GM18499 (cell line): ENCODE results near the gene TMED10.

Source experiments
- ATAC-seq: cut with Tn5 transposase; IDR thresholded peaks from one replicate; pipeline ENCODE4 v1.9.1; 2021; ENCODE audit warnings: moderate number of reproducible peaks; ENCODE audit not compliant: insufficient read depth, unreplicated experiment

Gene TMED10

DNA sequence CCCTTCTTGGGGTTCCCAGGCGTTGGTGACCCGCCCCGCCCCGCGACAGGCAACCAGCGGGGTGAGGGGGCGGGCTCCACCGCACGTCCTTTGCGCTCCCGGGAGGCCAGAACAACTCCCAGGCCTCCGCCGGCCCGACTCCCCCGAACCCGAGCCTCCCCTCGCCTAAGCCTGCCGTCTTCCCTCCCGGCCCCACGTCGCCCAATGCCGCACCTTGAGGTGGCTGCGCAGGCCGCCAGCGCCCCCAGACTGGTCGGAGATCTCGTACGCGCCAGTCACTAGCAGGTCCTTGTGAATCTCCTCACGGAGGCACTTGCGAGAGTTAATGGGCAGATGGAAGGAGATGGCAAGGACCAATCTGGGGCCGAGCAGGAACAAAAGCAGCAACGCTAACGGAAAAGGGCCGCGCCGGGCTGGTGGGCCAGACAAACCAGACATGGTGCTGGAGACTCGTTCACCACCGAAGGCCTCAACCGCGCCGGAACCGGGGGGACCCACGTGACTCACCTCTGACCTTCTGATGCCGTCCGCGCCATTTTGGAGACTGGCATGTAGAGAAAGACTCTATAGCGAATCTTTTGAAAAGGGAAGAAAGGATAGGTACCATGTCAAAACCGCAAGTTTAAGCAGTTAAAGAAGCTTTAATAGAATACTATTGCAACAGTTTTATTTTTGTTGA is at the start of gene TMED10:
Gene TMED10 (minus strand): TSS at position 471 of the 679 bp plus-strand sequence. CDS start 33 bp downstream, at position 438.
- peak; percentile 46 for ATAC-seq

DNA sequence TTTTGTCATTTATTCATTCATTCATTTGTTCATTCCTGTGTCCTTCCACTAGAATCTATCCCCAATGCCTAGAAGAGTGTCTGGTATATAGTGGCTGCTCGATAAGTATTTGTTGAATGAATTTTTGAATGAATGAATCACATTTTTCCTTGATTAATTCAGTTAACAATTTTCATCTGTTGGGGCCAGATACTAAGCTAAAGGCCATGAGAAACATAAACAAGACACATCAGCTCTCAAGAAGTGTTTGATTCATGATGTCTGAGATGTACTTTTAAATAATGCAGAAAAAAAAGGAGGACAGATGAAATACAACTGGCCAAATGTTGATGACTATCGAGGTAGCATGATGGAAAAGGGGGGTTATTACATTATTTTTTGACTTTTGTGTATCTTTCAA is 48.1 kb upstream of the TMED10 start:
- no peak for ATAC-seq

DNA sequence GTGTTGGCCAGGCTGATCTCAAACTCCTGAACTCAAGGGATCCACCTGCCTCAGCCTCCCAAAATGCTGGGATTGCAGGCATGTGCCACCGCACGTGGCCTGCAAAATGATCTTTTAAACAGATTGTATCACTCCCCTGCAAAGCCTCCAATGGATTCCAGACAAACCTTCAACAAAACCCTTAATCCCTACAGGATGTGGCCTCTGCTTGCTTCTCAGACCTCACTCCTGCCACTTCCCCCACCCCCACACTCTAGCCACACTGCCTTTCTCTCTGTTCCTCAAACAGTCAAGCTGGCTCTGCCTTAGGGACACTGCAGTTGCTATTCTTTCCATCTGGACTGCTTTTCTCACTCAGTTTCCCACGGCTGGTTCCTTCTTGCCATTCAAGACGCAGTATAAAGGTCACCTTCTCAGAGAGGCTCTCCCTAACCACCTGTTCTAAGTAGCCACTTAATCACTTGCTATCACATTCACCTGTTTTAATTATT is 47.3 kb upstream of the TMED10 start:
- no peak for ATAC-seq

DNA sequence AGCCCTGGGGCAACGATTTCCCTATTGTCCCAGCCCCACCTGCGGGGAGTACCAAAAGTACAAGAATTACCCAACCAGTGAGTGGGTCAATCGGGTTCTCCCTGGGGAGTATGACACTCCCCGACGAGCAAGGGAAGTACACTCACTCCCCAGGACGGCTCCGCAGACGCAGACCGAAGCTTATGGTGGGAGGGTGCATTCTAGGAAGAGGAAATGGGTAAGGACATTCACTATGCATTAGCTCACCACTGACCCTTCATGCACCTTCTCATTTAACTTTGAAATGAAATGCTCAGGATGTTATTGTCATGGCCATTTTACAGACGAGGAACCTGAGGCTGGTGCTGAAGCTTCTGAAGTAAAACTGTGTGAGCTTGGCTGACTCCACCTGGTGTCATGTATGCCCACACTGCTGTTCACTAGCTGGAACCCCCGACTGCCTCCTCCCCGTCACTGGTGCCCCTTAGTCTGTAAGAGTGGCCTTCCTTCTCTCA is 45.8 kb upstream of the TMED10 start:
- no peak for ATAC-seq

DNA sequence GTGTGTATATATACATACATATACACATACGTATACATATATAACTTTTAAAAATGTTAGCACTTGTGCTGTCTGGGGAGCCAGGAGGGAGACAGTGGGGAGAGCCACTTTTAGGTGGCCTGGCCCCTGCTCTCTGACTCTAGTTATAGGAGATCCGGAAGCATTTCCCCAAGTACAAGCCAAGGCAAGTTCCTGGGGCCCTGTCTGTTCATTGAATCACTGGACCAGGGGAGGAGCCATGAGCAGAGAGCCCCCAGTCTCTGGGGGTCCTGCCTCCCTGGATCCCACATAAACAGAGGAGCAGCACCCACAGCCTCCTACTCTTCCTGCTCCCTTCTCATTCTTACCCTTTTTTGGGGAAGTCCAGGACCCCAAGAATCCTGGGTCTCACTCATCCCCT is 45.4 kb upstream of the TMED10 start:
- no peak for ATAC-seq

DNA sequence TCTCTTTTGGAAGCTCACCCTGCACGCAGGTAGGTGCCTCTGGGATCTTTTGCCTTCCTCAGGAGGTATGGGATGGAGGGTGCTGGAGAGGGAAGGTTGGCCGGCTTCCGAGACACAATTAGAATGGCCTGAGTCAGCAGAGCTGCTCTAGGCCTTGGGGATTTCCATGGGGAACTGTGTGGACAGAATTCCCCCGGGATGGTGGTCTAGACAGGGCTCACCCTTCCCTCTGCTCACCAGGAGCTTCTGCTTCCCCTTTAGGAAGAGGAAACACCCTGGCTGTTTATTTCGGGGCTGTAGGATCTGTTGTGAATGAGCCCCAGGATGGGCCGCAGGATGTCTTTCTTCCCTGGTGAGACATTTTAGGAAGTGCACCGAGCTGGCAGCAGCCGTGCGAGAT is 43.7 kb upstream of the TMED10 start:
- ATAC-seq = no peak

- no peak for ATAC-seq
Measured at GRCh38 chr14:75217508-75218206, 41.2 kb upstream of the TMED10 start.

DNA sequence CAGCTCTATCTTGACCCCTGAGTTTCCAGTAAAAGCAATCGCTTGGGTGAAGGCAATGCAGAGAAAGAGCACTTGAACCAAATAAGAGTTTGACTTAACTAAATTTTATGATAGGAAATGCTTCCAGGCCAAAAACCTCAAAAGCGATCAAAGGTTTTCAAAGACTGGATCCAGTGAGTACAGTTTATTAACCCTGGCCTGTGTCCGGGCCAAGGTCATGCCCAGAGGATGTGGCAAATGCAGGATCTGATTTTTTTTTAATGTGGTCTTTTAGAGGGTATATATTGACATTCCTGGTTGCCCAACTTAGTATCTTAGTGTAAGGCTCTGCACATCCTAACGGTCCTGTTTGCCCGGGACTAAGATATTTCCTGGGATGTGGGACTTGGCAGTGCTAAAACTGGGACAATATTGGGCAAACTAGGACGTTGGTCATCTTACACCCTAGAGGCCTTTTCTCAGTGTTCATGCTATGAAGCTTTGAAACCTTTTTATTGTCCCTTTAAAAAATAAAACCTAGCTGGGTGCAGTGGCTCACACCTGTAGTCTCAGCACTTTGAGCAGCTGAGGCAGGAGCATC is 40.1 kb upstream of the TMED10 start:
- no peak for ATAC-seq

- ATAC-seq = no peak
Measured at GRCh38 chr14:75215520-75215919, 39.1 kb upstream of the TMED10 start.

- ATAC-seq = no peak
Measured at GRCh38 chr14:75214558-75214957, 38.1 kb upstream of the TMED10 start.

DNA sequence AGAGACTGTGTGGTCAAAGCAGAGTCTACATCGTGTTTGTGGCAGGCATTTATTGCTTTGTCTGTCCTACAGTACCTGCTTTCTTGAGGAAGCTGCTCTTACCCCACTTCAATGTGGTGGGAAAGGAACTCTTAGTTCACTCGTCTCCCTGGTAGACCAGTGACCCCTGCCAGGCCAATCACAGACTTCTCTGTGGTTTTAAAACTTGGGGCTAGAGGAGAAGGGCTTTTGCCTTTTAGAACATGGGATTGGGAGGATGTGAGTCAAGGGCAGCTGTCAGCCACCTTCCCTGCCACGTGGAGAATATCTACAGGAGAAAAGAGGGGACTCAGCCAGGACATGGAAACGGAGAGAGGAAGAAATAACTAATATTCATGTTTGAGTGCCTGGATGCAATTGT is 36.8 kb upstream of the TMED10 start:
- ATAC-seq = no peak

GRCh38 chr14:75208843-75209242 is 32.4 kb upstream of the TMED10 start:
- ATAC-seq = no peak

DNA sequence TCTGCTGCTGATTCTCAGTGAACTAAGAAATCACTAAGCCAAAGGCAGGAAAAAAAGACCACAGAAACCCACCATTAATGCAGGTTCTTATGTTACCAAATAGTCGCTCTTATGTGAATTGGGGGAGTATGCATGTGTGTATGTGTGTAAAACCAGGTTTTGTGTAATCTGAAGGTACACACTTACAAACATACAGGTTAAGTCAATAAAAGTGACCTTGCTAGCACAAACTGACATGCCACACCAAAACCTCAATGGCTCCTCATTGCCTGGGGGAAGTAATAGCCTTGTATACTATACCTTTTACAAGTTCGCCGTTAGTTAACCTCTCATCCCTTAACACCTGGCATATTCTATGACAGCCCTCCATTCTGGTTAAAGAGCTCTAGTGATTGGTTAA is 29.8 kb upstream of the TMED10 start:
- no peak for ATAC-seq

DNA sequence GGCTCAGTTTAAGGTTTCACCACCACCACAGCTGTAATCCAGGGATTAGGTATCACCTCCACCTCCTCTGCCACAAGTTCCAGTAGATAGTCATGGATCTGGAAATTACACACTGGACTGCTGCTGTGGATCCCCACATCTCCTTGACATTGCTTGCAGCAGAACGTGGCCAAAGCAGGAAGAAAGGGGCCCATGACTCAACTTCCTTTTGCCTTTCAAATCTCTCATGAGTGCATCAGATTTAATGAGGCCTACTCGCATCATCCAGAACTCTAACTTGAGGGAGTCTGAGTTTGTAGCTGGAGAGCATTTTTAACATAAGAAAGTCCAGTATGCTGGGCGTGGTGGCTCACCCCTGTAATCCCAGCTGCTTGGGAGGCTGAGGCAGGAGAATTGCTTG is 29.2 kb upstream of the TMED10 start:
- no peak for ATAC-seq

GRCh38 chr14:75204116-75204515 is 27.7 kb upstream of the TMED10 start:
- no peak for ATAC-seq

GRCh38 chr14:75202657-75203056 is 26.2 kb upstream of the TMED10 start:
- no peak for ATAC-seq

DNA sequence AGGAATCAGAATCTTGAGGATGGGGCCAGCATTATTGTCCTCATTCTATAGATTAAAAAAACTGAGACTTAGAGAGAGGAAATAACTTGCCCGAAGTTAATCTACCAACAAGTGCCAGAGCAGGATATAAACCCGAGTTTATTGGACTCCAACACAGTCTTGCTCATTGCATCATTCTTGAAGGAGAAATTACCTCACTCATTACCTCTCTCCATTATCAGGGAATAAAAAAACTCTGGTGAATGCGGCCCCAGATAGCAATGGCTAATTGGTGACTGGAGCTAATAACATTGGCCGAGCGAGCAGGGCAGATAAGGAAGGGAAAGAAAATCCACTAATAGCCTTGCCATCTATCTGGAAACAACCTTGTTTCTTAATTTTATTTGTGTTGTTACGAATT is 24.7 kb upstream of the TMED10 start:
- no peak for ATAC-seq

GRCh38 chr14:75200451-75200850 is 24.0 kb upstream of the TMED10 start:
- no peak for ATAC-seq

DNA sequence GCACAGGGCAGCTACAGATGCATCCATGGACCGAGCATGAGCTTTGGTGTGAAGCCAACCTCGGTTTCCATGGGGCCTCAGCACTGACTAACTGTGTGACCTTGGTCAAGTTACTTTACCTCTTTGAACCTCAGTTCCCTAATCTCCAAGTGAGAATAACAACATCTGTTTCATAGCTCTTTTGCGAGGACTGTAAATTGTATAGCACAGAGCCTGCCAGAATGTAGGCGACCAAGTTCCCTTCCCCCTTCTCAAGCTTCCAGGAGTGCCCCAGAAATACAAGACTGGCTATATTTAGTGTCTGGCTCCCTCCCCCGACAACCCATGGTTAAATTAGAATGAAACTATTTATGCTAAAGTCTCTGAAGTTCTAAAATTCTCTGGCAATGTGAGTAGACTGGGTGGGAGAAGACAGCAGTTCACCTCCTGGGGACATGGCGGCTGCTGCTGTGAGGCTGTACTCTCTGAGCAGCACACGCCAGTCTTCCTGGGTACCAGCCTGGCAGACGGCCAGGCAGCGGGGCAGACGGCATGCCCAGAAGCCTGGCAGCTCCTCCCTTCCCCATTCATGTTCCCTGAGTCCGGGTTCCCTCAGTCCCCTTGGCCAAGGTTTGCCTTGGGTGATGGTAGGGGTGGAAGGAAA is 22.0 kb upstream of the TMED10 start:
- ATAC-seq = no peak

- no peak for ATAC-seq
Measured at GRCh38 chr14:75197338-75197737, 20.9 kb upstream of the TMED10 start.

GRCh38 chr14:75196468-75196867 is 20.1 kb upstream of the TMED10 start:
- no peak for ATAC-seq
